ENCODE results near the gene HIGD1B.
A peak's percentile ranks its signal among the peaks of the same experiment; 100 is the strongest.

Gene HIGD1B

DNA sequence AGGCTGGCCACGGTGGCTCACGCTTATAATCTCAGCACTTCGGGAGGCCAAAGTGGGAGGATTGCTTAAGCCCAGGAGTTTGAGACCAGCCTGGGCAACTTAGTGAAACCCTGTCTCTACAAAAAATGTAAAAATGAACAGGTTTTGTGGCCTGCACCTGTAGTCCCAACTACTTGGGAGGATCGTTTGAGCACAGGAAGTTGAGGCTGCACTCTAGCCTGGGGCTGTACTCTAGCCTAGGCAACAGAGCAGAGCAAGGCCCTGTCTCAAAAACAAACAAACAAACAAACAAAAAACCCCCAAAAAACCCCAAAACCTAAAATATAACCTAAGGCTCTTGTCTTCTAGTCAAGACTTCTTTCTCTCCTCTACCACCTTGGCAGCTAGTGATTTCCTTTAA is 7.4 kb upstream of the HIGD1B start:
- no peak for DNase-seq

DNA sequence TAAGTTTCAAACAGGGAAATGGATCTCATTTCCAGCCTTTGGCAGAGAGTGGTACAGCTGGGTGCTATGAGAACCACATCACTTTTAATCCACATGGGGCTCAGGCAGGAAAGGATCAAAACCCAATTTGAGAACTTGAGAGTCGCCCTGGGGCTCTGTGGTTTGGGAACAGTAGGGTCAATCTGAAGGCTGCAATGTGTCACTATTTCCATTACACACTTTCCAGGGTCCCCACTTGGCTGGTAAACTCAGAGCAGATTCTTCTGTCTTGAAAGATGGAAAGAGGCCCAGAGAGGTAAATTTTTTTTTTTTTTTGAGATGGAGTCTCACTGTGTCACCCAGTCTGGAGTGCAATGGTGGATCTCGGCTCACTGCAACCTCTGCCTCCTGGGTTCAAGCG is 6.7 kb upstream of the HIGD1B start:
- DNase-seq: no peak

DNA sequence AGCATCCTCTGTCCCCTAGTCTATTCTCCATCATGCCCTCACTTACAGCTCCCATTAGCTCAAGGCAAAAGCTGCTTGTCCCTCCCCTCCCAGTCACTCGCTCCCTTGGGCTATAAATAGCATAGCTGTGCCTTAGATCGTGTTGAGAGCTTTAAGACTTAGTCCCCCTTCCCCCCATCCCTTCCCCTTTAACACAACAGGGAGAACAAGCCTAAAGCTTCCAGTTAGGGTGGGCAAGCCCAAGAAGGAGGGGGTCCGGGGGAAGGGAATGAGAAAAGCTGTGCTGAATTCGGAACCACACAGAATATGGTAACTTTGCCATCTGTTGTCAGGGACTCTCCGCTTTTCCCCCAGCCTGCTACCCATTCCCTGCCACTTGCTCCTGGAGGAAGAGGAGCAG is 4.9 kb upstream of the HIGD1B start:
- DNase-seq: no peak

DNA sequence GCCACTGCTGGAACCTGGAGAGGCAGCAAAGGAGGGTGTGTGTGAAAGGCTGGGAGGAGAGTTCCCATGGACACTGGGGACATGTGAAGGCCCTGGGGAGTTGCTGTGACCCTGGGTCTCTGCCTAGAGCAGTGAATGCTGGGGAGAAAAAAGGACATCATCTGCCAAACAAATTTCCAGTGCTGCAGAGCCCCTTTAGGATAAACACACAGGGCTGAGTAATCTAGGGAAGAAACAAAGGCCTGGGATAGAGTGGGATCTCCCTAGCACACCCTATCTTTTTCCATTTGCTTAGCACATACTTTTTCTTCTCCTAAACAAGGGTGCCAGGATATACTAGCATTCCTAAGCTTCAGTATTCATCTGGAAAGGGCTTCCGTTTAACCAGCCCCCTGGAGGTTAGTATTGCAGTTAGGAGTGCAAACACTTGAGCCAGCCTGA is 3.3 kb upstream of the HIGD1B start:
- DNase-seq: no peak

DNA sequence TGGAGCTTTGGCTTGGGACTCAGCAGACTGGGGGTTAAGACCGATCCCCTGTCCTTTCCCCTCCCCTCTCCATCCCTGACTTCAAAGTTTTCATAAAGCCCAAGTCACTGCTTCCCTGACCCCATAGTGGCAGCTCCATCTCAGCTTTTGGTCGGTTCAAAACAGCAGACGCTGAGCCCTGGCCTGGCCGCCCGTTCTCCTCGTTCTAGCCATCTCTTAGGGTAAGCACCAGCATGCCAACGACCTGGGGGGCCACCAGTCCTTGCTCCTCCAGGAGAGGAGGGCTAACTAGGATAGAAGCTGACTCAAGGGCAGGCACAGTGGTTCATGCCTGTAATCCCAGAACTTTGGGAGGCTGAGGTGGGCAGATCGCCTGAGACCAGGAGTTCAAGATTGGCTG is 1.5 kb upstream of the HIGD1B start:
- no peak for DNase-seq

DNA sequence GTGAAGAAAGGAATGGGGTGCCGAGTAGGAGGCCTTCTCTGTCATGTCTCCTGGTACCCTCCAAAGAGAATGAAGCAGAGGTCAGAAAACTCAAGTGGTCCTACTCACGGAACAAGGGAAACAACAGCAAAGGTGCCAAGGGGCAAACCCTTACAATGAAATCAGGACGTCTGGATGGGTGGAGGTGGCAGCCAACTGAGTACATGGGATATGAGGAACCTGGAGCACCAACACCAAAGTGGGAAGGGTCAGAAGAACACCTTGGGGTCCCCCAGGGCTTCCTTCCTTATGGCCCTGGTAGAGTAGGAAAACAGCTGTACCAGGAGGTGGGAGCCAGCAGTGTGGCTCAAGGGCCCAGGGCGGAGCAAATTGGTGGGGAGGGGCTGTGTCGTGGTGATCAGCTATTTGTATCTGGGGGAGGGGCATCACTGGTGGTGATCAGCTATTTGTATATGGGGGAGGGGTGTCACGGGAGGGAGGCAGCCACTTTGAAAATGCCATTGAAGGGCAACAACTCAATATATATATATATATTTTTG is 643 bp downstream of the HIGD1B start:
- DNase-seq: no peak

DNA sequence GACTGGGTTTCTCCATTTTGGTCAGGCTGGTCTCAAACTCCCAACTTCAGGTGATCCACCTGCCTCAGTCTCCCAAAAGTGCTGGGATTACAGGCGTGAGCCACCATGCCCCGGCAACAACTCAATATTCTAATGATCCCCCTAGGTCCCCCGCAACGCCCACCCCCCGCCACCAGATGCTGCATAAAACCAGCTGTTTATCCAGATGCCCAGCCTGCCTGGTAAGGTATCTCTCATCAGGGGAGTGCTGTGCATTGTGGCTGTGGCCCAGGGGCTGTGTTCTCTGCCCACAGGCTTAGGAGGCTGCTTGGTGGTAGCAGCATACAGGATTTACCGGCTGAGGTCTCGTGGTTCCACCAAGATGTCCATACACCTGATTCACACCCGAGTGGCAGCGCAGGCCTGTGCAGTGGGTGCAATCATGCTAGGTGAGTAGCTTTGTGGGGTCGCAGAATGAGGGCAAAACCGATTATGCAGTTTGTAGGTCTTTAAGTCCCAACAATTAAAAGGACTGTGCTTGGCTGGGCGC is 1.3 kb downstream of the HIGD1B start:
- no peak for DNase-seq

DNA sequence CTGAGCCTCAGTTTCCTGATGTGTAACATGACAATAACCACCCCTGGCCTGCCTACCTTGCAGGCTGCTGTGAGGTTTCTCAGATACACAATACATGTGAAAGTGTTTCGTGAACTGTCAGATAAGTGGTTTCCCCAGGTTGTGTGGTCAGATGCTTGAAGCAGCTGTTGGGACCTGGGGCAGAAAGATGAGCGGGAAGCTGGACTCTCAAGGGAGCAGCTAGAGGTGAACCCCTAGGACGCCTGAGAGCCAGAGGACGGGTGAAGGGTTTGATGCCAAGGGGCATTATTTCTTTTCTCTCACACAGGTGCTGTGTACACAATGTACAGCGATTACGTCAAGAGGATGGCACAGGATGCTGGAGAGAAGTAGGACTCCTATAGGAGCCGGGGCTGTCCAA is 2.3 kb downstream of the HIGD1B start:
- DNase-seq: no peak

DNA sequence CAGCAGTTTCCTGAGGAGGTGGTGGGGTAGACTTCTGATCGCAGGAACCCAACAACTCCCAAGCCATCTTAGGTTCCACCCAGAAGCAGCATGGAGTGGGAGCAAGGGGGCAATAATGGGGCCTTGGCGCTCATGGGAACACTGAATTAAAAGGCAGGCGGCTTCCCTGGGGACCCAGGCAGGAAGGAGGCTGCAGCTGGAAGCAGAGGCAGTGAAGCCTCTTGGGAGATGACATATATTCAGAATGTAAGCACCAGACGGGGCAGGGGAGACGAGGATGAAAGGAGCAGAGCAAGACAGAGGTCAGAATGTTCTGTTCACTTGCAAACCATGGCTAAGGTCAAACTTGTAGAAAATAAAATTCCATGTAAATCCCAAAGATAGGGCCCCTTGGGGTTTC is 2.9 kb downstream of the HIGD1B start:
- no peak for DNase-seq

DNA sequence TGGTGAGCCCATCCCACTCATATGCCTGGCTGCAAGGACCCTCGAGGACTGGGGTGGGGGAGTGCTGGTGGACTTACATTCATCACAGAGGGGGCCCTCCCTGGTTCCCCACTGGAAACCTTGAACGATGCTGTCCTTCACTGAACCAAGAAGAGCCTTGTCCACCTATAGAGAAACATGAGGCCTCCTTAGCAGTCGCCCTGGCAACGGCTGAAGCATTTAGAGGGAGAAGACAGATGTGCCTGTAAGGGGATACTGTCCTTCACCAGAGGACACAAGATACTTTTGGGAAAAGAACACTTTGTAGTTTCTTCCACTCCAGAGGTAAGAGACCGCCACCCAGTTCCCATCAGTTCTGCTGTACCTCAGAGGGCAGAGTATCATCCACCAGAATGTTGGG is 6.5 kb downstream of the HIGD1B start:
- peak; percentile 88 for DNase-seq

DNA sequence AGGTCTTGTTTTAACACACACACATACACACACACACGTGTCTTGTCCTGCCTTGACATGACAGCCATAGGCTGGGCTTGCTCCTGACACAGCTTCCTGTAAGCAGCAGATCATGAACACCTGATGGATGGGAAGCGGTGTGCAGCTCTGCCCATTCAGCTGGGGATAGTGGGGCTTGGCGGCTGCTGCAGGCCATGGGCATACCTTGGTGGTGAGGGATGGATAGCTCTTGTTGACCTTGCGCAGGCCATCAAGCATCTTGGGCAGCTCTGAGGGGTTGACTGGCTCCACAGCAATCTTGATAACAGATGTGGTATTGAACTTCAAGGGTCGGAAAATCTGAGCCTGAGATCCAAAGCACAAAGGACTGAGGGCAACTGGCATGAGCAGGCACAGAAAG is 12.0 kb downstream of the HIGD1B start:
- no peak for DNase-seq

DNA sequence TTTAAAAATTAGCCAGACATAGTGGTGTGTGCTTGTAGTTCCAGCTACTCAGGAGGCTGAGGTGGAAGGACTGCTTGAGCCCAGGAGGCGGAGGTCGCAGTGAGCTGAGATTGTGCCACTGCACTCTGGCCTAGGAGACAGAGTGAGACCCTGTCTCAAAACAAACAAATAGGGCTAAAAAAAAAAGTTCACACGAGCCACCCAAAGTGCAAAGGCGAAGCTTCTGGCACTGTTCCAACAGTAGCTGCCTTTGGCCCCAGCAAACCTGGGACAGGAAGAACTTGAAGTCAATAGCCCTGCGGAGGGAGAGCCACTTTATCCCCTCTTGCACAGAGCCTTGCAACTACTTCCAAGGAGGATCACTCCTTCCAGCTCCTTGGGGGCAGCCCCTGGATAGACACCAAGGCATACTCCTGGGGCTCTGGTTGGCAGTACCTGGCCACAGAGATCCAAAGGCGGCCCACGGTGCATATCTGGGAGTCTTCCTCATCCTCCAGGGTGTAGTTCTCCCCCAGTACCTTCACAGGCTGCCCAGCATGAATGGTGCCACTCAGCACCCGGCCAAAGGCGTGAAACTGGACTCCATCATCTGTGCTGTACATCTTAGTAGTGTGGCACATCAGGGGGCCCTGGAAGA is 14.7 kb downstream of the HIGD1B start:
- no peak for DNase-seq

DNA sequence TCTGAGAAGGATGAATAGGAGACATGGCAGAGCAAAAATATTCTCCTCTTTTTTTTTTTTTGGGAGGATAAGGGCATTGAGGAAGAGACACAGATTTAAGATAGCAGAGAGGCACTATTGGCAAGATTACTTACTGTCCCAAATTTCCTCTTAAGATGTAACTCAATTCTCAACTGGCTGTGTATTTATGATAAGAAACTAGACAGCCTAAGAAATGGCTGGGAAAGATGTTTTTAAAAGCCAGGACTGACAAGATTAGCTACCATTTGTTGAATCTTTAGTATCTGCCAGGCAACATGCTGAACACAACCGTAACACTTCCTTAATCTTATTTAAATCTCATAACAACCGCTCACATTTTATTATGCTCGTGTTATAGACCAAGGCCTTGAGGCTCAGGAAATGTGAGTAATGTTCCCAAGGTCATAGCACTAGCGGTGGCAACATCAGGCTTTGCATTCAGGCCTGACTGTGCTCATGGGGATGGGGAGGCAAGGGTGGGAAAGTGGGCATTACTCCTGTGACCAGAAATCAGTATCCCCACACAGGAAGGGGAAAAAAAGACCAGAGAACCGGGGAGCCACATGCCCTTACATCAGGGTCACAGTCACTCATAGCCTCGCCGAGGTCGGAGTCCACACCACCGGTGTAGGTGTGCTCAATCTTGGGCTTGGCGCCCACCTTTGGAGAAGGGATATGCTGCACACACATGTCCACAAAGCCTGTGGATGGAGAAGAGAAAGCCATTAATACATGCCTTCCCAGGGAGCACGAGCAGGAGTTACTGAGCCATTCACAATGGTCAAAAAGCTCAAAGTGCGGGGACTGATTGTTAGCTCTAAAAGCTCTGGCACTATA is 15.6 kb downstream of the HIGD1B start:
- DNase-seq: no peak

DNA sequence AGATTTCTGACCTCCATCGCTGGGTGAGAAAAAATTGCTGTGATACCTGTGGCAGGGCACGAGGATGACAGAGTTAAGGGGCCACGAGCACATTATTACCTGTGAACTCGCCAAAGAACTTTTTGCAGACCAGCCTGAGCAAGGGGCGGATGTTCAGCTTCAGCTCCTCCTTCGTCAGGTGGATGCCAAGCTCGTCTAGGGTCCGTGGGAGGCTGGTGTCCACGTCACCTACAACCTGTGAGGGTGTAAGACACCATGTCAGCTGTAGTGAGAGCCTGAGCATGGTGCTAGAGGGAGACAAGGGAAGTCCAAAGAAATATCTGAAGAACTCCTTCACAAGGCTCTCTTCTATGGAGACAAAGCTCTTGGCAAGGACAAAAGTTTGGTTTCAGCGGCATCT is 17.1 kb downstream of the HIGD1B start:
- DNase-seq: no peak

DNA sequence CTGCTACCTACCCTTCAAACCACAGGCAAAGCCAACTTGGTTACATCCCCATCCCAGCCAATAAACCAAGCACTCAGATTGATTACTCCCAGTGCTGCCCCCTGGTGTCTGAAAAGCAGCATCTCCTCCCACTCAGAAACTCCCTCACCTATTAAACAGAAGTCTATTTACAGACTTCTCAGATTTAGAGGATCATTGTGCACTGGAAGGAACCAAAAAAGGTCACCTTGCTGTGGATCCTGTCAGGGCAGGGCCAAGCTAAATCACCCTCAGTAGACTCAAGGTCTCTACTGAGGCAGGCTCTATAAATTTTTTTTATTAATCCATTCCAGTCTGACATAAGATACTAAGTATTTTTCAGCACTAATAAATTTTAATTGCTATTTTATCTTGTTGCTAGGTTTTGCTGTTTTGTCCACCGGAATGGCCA is 17.6 kb downstream of the HIGD1B start:
- DNase-seq: peak; percentile 33

DNA sequence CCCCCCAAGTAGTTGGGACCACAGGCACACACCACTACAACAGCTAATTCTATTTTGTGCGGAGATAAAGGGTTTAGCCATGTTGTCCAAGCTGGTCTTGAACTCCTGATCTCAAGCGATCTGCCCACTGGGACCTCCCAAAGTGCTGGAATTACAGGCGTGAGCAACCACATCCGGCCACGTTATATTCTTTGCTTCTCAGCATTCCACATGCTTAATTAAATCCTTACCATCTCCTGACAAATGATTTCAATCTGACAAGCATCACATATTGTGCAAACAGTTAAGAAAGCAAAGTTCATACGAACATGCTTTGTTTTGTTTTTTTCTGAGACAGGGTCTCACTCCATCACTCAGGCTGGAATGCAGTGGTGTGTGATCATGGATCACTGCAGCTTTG is 18.2 kb downstream of the HIGD1B start:
- no peak for DNase-seq

DNA sequence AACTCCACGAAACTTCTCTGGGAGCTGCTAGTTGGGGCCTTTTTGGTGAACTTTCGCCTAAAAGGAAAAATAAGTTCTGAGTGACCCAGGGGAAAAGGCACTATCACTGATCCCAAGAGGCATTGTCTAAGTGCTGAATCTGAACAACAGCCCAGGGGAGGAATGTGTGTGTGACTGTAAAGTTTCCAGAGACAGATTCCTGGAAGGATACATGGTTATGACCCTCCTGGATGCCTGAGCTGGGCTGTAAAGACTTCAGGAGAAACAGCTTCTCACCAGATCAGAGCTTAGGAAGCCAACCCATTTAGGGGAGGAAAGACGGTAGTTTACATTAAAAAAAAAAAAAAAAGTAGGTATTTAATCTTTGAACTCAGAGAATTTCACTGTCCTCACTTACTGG is 20.2 kb downstream of the HIGD1B start:
- no peak for DNase-seq

DNA sequence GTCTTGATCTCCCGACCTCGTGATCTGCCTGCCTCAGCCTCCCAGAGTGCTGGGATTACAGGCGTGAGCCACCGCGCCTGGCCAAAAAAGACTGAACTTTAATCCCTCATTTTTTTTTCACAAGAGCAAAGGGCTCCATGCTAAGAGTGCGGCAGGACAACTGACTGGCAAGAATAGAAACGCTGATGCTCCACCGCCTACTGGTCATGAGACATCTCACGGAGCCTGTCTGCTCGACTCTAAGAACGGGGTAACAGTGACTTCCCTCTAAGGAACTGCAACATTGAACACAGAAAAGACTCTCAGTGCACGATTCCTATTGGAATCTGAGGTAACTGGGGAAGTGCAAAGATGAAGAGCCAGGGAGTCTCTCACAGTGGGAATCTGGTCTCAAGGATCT is 23.9 kb downstream of the HIGD1B start:
- no peak for DNase-seq

DNA sequence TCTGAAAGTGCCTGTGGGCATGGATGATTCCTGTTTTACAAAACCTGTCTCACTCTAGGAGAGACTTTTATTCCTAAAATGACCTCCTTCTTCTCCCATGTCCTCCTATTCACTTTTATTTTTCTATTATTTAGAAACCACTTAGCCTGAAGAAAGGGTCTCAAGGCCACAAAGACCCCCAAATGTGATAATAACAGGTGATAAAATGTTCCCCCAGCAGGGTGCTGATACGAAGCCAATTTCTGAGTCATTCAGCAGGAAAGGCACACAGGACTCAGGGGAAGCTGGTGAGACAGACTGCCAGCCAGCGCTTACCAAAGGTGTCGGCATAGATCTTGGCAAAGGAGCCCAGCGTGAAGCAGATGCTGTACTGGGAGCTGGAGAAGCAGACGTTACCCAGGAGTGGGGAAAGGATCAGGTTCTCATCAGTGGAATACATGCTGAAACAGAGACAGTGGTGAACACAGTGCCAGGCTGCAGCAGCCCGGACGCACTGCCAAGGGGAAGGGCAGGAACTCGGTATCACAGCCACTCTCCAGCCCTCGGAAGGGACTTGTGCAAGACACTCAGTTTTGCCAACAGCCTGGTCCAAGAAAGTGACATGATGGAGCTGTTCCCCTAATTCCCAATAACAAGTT is 24.6 kb downstream of the HIGD1B start:
- DNase-seq: no peak

DNA sequence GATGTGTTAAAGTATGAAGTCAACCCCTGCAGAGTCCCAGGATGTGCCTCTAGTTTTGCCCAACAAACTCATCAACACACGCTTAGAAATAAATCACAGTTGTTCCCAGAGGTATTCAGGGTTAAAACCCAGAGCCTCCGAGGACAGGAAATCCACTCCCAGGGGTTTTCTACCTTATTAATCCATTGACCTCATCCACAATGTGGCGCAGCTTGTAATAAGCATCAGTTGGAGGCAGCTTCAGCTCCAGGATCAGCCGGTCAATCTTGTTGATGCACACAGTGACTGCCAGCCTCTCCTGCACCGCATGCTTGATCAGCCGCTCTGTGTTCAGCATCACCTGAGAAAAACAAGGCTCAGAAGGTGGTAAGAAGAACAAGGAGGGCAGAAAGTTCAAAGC is 28.1 kb downstream of the HIGD1B start:
- DNase-seq: no peak

DNA sequence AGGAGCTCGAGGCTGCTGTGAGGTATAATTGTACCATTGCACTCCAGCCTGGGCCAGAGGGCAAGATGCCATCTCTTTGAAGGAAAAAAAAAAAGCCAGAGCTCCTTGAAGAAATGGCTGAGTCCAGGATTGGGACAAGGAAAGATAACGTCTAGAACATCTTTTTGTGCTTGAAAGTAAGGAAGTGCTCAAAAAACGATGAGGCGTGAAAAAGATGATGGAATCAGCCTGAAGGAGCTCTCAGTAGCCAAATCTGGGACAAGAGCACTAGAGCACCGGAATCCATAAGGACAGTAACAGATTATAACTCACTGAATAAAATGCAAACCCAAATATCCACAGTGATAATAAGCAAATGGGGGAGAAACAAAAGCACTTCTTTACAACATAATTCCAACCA is 29.4 kb downstream of the HIGD1B start:
- no peak for DNase-seq

DNA sequence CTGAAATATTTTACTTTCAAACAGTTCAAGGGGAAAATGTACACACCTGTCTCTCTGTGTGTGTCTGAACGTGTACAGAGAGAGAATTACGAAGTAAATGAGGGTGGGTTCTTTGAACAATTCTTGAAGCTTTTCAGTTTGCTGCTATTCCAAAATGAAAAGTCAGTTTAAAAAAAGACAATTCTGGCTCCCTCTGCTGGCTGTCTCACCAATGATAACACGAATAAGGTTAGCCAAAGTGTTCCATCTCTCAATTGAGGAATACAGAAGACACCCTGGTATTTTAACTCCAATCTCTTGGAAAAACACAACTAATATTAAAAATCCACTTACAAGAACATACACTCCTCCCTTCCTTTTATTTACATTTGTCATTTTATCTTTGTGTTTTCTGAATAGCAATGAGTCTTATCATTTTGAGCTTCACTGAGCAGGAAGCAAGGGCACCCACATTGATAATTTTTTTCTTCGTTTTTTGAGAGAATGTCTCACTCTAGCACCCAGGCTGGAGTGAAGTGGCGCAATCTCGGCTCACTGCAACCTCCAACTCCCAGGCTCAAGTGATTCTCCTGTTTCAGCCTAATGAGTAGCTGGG is 31.0 kb downstream of the HIGD1B start:
- no peak for DNase-seq

DNA sequence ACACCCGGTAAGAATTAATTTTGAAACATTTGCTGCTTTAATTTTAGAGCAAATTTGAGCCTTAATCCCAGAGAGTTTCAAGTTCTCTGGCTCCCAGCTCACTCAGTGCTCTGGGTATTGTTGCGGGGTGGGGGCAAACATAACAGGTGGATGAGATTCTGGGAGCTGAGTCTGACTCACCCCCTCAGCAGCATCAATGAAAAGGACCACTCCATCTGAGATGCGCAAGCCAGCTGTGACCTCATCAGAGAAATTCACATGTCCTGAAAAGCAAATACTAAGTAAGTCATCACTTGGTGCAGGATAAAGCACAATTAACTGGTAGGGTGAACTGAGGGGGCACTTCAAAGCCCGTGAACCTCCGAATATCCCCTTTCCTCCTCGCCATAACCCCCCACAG is 31.7 kb downstream of the HIGD1B start:
- no peak for DNase-seq

Measured in NCI-H524 treated with DMSO at 0.1 percent for 48 hours (cell line).